Activated CD8-positive, alpha-beta T cell treated with anti-CD3 and anti-CD28 coated beads for 36 hours (primary cell): ENCODE results near the gene INTS2. TPM values are rescaled to one million over a fixed set of nuclear protein-coding genes. Genes with fewer than 3 reads are reported as not detected.

Experiments used
- ATAC-seq: fragments of 200-7000 bp; cut with Tn5 transposase; one replicate; pipeline ENCODE4 v1.10.0; 2021; ENCODE audit warnings: mild to moderate bottlenecking, moderate library complexity
- CTCF ChIA-PET: fragments of 350-600 bp; sonication (Branson Sonifier 250); formaldehyde crosslinking; loops from one replicate; lab custom pipeline; 2021; ENCODE audit warnings: antibody characterized with exemption; lab: Charles Lee
- POLR2A ChIA-PET: fragments of 350-600 bp; sonication (Branson Sonifier 250); formaldehyde crosslinking; loops from one replicate; lab custom pipeline; 2021; ENCODE audit warnings: antibody characterized with exemption; lab: Charles Lee
- DNase-seq: peaks from one replicate; pipeline ENCODE4 v3.0.0-alpha.2; 2020
- H3K27ac Mint-ChIP-seq: one replicate; pipeline ENCODE4 v1.8.0; 2021; ENCODE audit warnings: mild to moderate bottlenecking, mixed read lengths
- H3K27me3 Mint-ChIP-seq: one replicate; pipeline ENCODE4 v1.8.0; 2021; ENCODE audit warnings: mixed read lengths
- H3K36me3 Mint-ChIP-seq: one replicate; pipeline ENCODE4 v1.8.0; 2021; ENCODE audit warnings: low read depth, mixed read lengths
- H3K4me1 Mint-ChIP-seq: one replicate; pipeline ENCODE4 v1.8.0; 2021; ENCODE audit warnings: low read depth, mixed read lengths
- H3K4me3 Mint-ChIP-seq: one replicate; pipeline ENCODE4 v1.8.0; 2021; ENCODE audit warnings: mild to moderate bottlenecking, moderate library complexity, mixed read lengths
- H3K9me3 Mint-ChIP-seq: one replicate; pipeline ENCODE4 v1.8.0; 2021; ENCODE audit warnings: mixed read lengths
- CTCF ChIP-seq: fragments of 200-600 bp; IDR thresholded peaks from one replicate; pipeline ENCODE4 v1.8.0; 2022; ENCODE audit warnings: antibody characterized with exemption, mild to moderate bottlenecking
- intact Hi-C: fragments of 100-400 bp; cut with micrococcal nuclease; formaldehyde crosslinking; loops from one replicate; pipeline ENCODE4 v1.10.0; 2022
- total RNA-seq, 2 experiments: library from RNA; stranded (reverse); gene quantifications; one replicate each; pipeline ENCODE4 v1.2.3, GENCODE V29; 2021

The INTS2 gene
- total RNA-seq, 2 experiments from 2014 or later: 30.7 to 33.5 TPM

GRCh38 chr17:61968757-61969156 is 41.0 kb upstream of the INTS2 start:
- no peak overlapping the region for H3K27ac Mint-ChIP-seq
- ChIA-PET POLR2A (interaction anchor here (0.9 kb wide), 1 partner anchor 21 kb away, joined by 3 read pairs; no protein-coding TSS in a partner anchor), CTCF (no interaction called here)
- no peak overlapping the region for H3K4me3 Mint-ChIP-seq
- H3K36me3 Mint-ChIP-seq: peaks cover 20% of the 10 kb centered on the region
- H3K9me3 Mint-ChIP-seq: no peaks in the 10 kb centered on the region
- ATAC-seq: no peak
- no peak for TF ChIP-seq CTCF
- no peaks in the 10 kb centered on the region for H3K27me3 Mint-ChIP-seq
- peaks cover 4% of the 10 kb centered on the region for H3K4me1 Mint-ChIP-seq
- DNase-seq: no peak
- intact Hi-C loops: no loop called here

DNA sequence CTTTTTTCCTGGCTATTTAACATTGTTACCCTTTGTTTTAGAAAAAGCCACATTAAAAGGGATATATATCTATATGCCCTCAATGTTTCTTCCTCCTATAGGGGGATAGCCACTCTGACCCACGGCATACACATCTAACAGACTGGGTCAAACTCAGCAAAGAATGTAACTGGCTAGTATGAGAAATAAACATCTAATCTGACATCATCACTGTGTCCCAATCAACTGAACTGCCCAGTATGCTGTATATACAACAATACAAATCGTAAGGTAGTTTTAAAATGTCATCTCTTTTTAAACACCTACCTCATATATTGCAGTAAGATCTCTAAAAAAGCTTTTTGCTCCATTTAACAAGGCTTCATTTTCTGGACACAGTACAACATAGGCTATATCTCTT is 39.9 kb upstream of the INTS2 start:
- peaks cover 23% of the 10 kb centered on the region for H3K36me3 Mint-ChIP-seq

GRCh38 chr17:61966191-61966590 is 38.4 kb upstream of the INTS2 start:
- no peak overlapping the region for H3K27ac Mint-ChIP-seq
- ChIA-PET CTCF (no interaction called here), POLR2A (no interaction called here)
- peaks cover 26% of the 10 kb centered on the region for H3K36me3 Mint-ChIP-seq
- H3K4me3 Mint-ChIP-seq: no peak overlapping the region
- no peak for DNase-seq
- no peaks in the 10 kb centered on the region for H3K27me3 Mint-ChIP-seq
- no peak for TF ChIP-seq CTCF
- H3K9me3 Mint-ChIP-seq: no peaks in the 10 kb centered on the region
- ATAC-seq: no peak
- H3K4me1 Mint-ChIP-seq: no peaks in the 10 kb centered on the region
- intact Hi-C loops: no loop called here

More for the DNA sequence above, 39.9 kb upstream of the INTS2 start:
- no peak for ATAC-seq
- TF ChIP-seq CTCF: no peak
- H3K4me1 Mint-ChIP-seq: peaks cover 4% of the 10 kb centered on the region
- ChIA-PET POLR2A (no interaction called here), CTCF (no interaction called here)
- H3K4me3 Mint-ChIP-seq: no peak overlapping the region
- no peaks in the 10 kb centered on the region for H3K27me3 Mint-ChIP-seq
- no peak for DNase-seq
- intact Hi-C loops: no loop called here
- peak overlapping the region; percentile 14 for H3K27ac Mint-ChIP-seq
- no peaks in the 10 kb centered on the region for H3K9me3 Mint-ChIP-seq

DNA sequence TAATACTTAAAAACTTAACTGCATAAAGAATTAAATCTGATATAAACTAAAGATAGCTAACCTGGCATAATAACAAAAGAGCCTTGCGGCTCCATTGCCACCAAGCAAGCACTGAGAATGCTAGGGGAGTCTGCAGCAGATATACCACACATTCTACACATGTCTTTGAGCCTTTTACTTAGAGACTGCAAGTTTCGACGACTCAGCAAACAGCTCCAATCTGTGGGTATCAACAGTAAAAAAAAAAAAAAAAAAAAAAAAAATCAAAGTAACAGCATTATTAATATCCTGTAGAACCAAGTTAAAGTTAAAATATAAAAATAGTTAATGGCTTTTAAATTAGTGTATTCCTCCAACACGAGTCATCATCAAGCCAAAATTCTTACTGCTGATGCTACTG is 27.8 kb upstream of the INTS2 start:
- H3K9me3 Mint-ChIP-seq: no peaks in the 10 kb centered on the region
- CTCF ChIA-PET: no interaction called here

More for the DNA sequence above, 27.8 kb upstream of the INTS2 start:
- Mint-ChIP-seq H3K4me3 (no peak overlapping the region), H3K4me1 (no peaks in the 10 kb centered on the region), H3K27me3 (no peaks in the 10 kb centered on the region), H3K27ac (no peak overlapping the region), H3K36me3 (peaks cover 19% of the 10 kb centered on the region)
- intact Hi-C loops: no loop called here
- TF ChIP-seq CTCF: no peak
- DNase-seq (no peak), ATAC-seq (no peak)
- POLR2A ChIA-PET: interaction anchor here (0.6 kb wide), 1 partner anchor 1871 kb away, joined by 3 read pairs; no protein-coding TSS in a partner anchor
